SK-MEL-5 (cell line): ENCODE data around the gene RPS6KA5. TPM values are rescaled to one million over a fixed set of nuclear protein-coding genes. Genes with fewer than 3 reads are reported as not detected.

ENCODE experiments used
- DNase-seq: peaks from one replicate; pipeline ENCODE4 v3.0.0-alpha.2; 2016; ENCODE audit warnings: low read depth, low spot score
- in situ Hi-C: cut with HindIII; loops from 2 replicates; pipeline ENCODE4 v1.10.0; 2016; ENCODE audit warnings: low sequenced_read_pairs, high pct_unique_total_duplicates, low pct_unique_long_range_greater_than_20kb
- total RNA-seq: library from RNA; depleted of rRNA; stranded (reverse); fragments of >200 nt; shearing (Covaris generic); gene quantifications from 2 replicates; pipeline ENCODE4 v1.2.3, GENCODE V29; 2014

Gene RPS6KA5
- total RNA-seq, 1 experiment from 2014 or later: 4.3 TPM

- DNase-seq: no peak
- in situ Hi-C loops: no loop called here
Observed at GRCh38 chr14:91078095-91078737, 17.8 kb upstream of the RPS6KA5 start.

GRCh38 chr14:91075553-91075952 lies 15.1 kb upstream of the RPS6KA5 start:
- no peak for DNase-seq
- in situ Hi-C loops: no loop called here

- in situ Hi-C loops: no loop called here
- no peak for DNase-seq
Observed at GRCh38 chr14:91070572-91070971, 10.1 kb upstream of the RPS6KA5 start.

- no peak for DNase-seq
- in situ Hi-C loops: no loop called here
Observed at GRCh38 chr14:91068642-91069041, 8.2 kb upstream of the RPS6KA5 start.

GRCh38 chr14:91067186-91067585 lies 6.7 kb upstream of the RPS6KA5 start:
- in situ Hi-C loops: no loop called here

GRCh38 chr14:91065266-91065665 lies 4.8 kb upstream of the RPS6KA5 start:
- in situ Hi-C loops: no loop called here
- no peak for DNase-seq

More at GRCh38 chr14:91067186-91067585, 6.7 kb upstream of the RPS6KA5 start:
- no peak for DNase-seq

- peak; percentile 38 for DNase-seq
- in situ Hi-C loops: no loop called here
Observed at GRCh38 chr14:91063119-91063518, 2.7 kb upstream of the RPS6KA5 start.

- in situ Hi-C loops: no loop called here
- DNase-seq: no peak
Observed at GRCh38 chr14:91062600-91062999, 2.2 kb upstream of the RPS6KA5 start.

- DNase-seq: no peak
- in situ Hi-C loops: no loop called here
Observed at GRCh38 chr14:91061056-91061887, 831 bp upstream of the RPS6KA5 start.

- in situ Hi-C loops: no loop called here
- peak; percentile 7 for DNase-seq
Observed at GRCh38 chr14:91059576-91060350, 678 bp downstream of the RPS6KA5 start.

- DNase-seq: peak; percentile 25
Observed at GRCh38 chr14:91058042-91058581, 2.3 kb downstream of the RPS6KA5 start.

GRCh38 chr14:91056361-91056760 lies 4.1 kb downstream of the RPS6KA5 start:
- no peak for DNase-seq
- in situ Hi-C loops: no loop called here

More at GRCh38 chr14:91058042-91058581, 2.3 kb downstream of the RPS6KA5 start:
- in situ Hi-C loops: no loop called here

- in situ Hi-C loops: no loop called here
- no peak for DNase-seq
Observed at GRCh38 chr14:91055016-91055415, 5.4 kb downstream of the RPS6KA5 start.

- in situ Hi-C loops: no loop called here
- peak; percentile 61 for DNase-seq
Observed at GRCh38 chr14:91048676-91049075, 11.8 kb downstream of the RPS6KA5 start.

GRCh38 chr14:91048265-91048664 lies 12.2 kb downstream of the RPS6KA5 start:
- no peak for DNase-seq
- in situ Hi-C loops: no loop called here

- in situ Hi-C loops: no loop called here
Observed at GRCh38 chr14:91047174-91047753, 13.2 kb downstream of the RPS6KA5 start.

GRCh38 chr14:91046488-91047072 lies 13.9 kb downstream of the RPS6KA5 start:
- in situ Hi-C loops: no loop called here
- no peak for DNase-seq

More at GRCh38 chr14:91047174-91047753, 13.2 kb downstream of the RPS6KA5 start:
- DNase-seq: no peak
